GM23248 (cell line): ENCODE measurements around the gene NEU4. TPM values are rescaled to one million over a fixed set of nuclear protein-coding genes. Genes with fewer than 3 reads are reported as not detected.
"Not testable (repeated sequence)": the region's sequence is repeated elsewhere in the genome, so short reads cannot be mapped to it uniquely, and the experiment has no call there.

ENCODE experiments used
- DNase-seq: peaks from one replicate; pipeline ENCODE4 v3.0.0-alpha.2; 2015
- H2AFZ ChIP-seq: fragments of 200-600 bp; sonication (generic); 2 replicates; pipeline ENCODE4 v1.6.1; 2016; ENCODE audit warnings: antibody characterized with exemption
- H3F3A ChIP-seq: fragments of 200-600 bp; sonication (generic); 2 replicates; pipeline ENCODE4 v1.6.1; 2016; ENCODE audit warnings: mild to moderate bottlenecking, antibody characterized with exemption, mixed run types; ENCODE audit not compliant: insufficient read depth
- H3K27ac ChIP-seq: fragments of 200-600 bp; sonication (generic); 2 replicates; pipeline ENCODE4 v1.5.1; 2016; ENCODE audit warnings: mild to moderate bottlenecking
- H3K27me3 ChIP-seq: fragments of 200-600 bp; sonication (generic); replicated peaks from 2 replicates; pipeline ENCODE4 v1.6.1; 2016; ENCODE audit warnings: mild to moderate bottlenecking; ENCODE audit not compliant: insufficient read depth
- H3K36me3 ChIP-seq: fragments of 200-600 bp; sonication (generic); 2 replicates; pipeline ENCODE4 v1.6.1; 2016; ENCODE audit warnings: low read depth, mild to moderate bottlenecking
- H3K4me1 ChIP-seq: fragments of 200-600 bp; sonication (generic); 2 replicates; pipeline ENCODE4 v1.6.1; 2016; ENCODE audit warnings: mild to moderate bottlenecking; ENCODE audit not compliant: insufficient read depth
- H3K4me2 ChIP-seq: fragments of 200-600 bp; sonication (generic); one replicate; pipeline ENCODE4 v1.6.1; 2016; ENCODE audit warnings: mild to moderate bottlenecking; ENCODE audit not compliant: unreplicated experiment
- H3K4me3 ChIP-seq: fragments of 200-600 bp; sonication (generic); 2 replicates; pipeline ENCODE4 v1.5.1; 2016; ENCODE audit warnings: mild to moderate bottlenecking
- H3K79me2 ChIP-seq: fragments of 200-600 bp; sonication (generic); 2 replicates; pipeline ENCODE4 v1.6.1; 2016; ENCODE audit warnings: mild to moderate bottlenecking; ENCODE audit not compliant: insufficient read depth
- H3K9ac ChIP-seq: fragments of 200-600 bp; sonication (generic); 2 replicates; pipeline ENCODE4 v1.6.1; 2016; ENCODE audit warnings: mild to moderate bottlenecking
- H3K9me2 ChIP-seq: fragments of 200-600 bp; sonication (generic); 2 replicates; pipeline ENCODE4 v1.6.1; 2016; ENCODE audit warnings: mixed run types, mild to moderate bottlenecking, moderate library complexity; ENCODE audit not compliant: insufficient read depth
- H3K9me3 ChIP-seq: fragments of 200-600 bp; sonication (generic); one replicate; pipeline ENCODE4 v1.6.1; 2017; ENCODE audit warnings: low read depth
- H4K20me1 ChIP-seq: fragments of 200-600 bp; sonication (generic); 2 replicates; pipeline ENCODE4 v1.6.0; 2016; ENCODE audit not compliant: insufficient read depth
- EZH2 ChIP-seq: fragments of 200-600 bp; sonication (generic); IDR thresholded peaks from 2 replicates; pipeline ENCODE4 v1.6.1; 2018; ENCODE audit warnings: antibody characterized with exemption, mild to moderate bottlenecking; ENCODE audit not compliant: insufficient read depth, poor library complexity, severe bottlenecking
- EZH2phosphoT487 ChIP-seq: fragments of 200-600 bp; sonication (generic); IDR thresholded peaks from 2 replicates; pipeline ENCODE4 v1.6.1; 2018; ENCODE audit warnings: antibody characterized with exemption, moderate library complexity, mild to moderate bottlenecking, low read depth; ENCODE audit not compliant: insufficient read depth
- WGBS, 2 experiments: methylation state at CpG; one replicate each; pipeline ENCODE4 v1.1.6; 2015 to 2017; ENCODE audit warnings: low lambda C conversion rate in 2 of 2, low coverage in 1 of 2; ENCODE audit errors: missing lambda C conversion rate in 2 of 2; 5-methylcytosine and 5-hydroxymethylcytosine counted together
- in situ Hi-C: fragments of 300-500 bp; cut with MboI; formaldehyde crosslinking; loops from 2 replicates; pipeline ENCODE4 v1.15.0; 2020
- polyA plus RNA-seq: library from polyadenylated mRNA; unstranded; fragments of >200 nt; fragmentation: Nextera tagmentation; extraction: Ambion mirVana; gene quantifications from 2 replicates; pipeline ENCODE4 v1.2.1, GENCODE V29; 2016
- total RNA-seq: library from RNA; depleted of rRNA; stranded (reverse); fragments of >200 nt; shearing (Covaris generic); gene quantifications from 2 replicates; pipeline ENCODE4 v1.2.3, GENCODE V29; 2014

NEU4 gene
- total and polyA plus RNA-seq, 2 experiments from 2014 or later, result not detected

GRCh38 chr2:241818229-241818942 is 9.4 kb downstream of the NEU4 start:
- H3K27ac ChIP-seq, result no peak overlapping the region
- H3K9me2 ChIP-seq, result no peaks in the 10 kb centered on the region
- H3K27me3 ChIP-seq, result peaks cover 7% of the 10 kb centered on the region; the same call in 1 of the 2 replicates
- no peaks in the 10 kb centered on the region for H3K4me1 ChIP-seq
- H2AFZ ChIP-seq, result no peak overlapping the region
- no peak overlapping the region for H3K4me2 ChIP-seq
- H3K9ac ChIP-seq, result no peak overlapping the region
- in situ Hi-C loops, result no loop called here
- no peak overlapping the region for H3K4me3 ChIP-seq
- DNase-seq, result no peak
- no peaks in the 10 kb centered on the region for H3K36me3 ChIP-seq
- no peaks in the 10 kb centered on the region for H4K20me1 ChIP-seq
- no peaks in the 10 kb centered on the region for H3K9me3 ChIP-seq
- no peaks in the 10 kb centered on the region for H3F3A ChIP-seq
- WGBS, 2 experiments, result 57 to 60% methylated on average over 14 to 25 of the region's 25 CpGs
- no peaks in the 10 kb centered on the region for H3K79me2 ChIP-seq
- TF ChIP-seq EZH2 (no peak), EZH2phosphoT487 (no peak)

- H2AFZ ChIP-seq, result no peak overlapping the region
- no peaks in the 10 kb centered on the region for H3K9me3 ChIP-seq
Measured at GRCh38 chr2:241818943-241819270, 9.9 kb downstream of the NEU4 start.

DNA sequence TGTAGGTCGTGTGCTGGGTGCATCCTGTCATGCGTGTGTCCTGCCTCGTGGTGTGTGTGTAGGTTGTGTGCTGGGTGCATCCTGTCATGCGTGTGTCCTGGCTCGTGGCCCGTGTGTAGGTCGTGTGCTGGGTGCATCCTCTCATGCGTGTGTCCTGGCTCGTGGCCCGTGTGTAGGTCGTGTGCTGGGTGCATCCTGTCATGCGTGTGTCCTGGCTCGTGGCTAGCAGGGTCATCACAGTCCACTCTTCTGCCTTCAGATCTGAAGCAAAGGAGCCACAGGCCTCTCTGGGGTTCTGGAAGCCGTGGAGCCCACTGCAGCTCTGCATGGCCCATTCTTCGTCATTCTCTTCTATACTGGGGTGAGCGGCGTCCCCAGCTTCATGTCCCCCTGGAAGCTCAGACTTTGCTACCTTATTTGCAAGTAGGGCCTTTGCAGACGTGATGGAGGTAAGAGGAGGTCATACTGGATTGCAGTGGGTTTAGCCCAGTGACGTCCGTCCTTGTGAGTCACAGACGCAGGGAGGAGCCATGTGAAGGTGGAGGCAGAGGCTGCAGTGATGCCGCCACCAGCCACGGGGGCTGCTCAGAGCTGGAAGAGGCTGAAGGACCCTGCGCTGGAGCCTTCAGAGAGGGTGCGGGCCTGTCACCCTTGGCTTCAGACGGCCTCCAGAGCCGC is 11.1 kb downstream of the NEU4 start:
- H2AFZ ChIP-seq, H3K4me3 ChIP-seq, H3F3A ChIP-seq, H3K36me3 ChIP-seq, H3K4me1 ChIP-seq, H3K4me2 ChIP-seq, H3K9me3 ChIP-seq, H3K9ac ChIP-seq, H3K27ac ChIP-seq, in situ Hi-C loops, H4K20me1 ChIP-seq, H3K9me2 ChIP-seq, DNase-seq, H3K79me2 ChIP-seq: not testable (repeated sequence)
- WGBS, 2 experiments, result 72 to 74% methylated on average over 24 to 27 of the region's 27 CpGs
- H3K27me3 ChIP-seq, result peaks cover 14% of the 10 kb centered on the region; the same call in 1 of the 2 replicates

More at GRCh38 chr2:241818943-241819270, 9.9 kb downstream of the NEU4 start:
- in situ Hi-C loops, result no loop called here
- H3K36me3 ChIP-seq, result no peaks in the 10 kb centered on the region
- H4K20me1 ChIP-seq, result no peaks in the 10 kb centered on the region
- H3K27ac ChIP-seq, result no peak overlapping the region
- no peaks in the 10 kb centered on the region for H3K79me2 ChIP-seq
- H3K4me3 ChIP-seq, result no peak overlapping the region
- H3K4me1 ChIP-seq, result no peaks in the 10 kb centered on the region
- no peak for DNase-seq
- TF ChIP-seq EZH2phosphoT487 (no peak), EZH2 (no peak)
- no peak overlapping the region for H3K4me2 ChIP-seq
- H3K9me2 ChIP-seq, result no peaks in the 10 kb centered on the region
- H3K27me3 ChIP-seq, result peaks cover 10% of the 10 kb centered on the region; the same call in 1 of the 2 replicates
- no peak overlapping the region for H3K9ac ChIP-seq
- 43 to 45% methylated on average over 10 of the region's 10 CpGs for WGBS, 2 experiments
- no peaks in the 10 kb centered on the region for H3F3A ChIP-seq

GRCh38 chr2:241820625-241821384 is 11.8 kb downstream of the NEU4 start:
- Histone ChIP-seq H3K4me1 (no peaks in the 10 kb centered on the region), H3K27me3 (peaks cover 14% of the 10 kb centered on the region; the same call in 1 of the 2 replicates), H3F3A (no peaks in the 10 kb centered on the region), H3K79me2 (no peaks in the 10 kb centered on the region), H2AFZ (no peak overlapping the region), H3K4me3 (no peak overlapping the region), H3K9me3 (no peaks in the 10 kb centered on the region), H3K9me2 (no peaks in the 10 kb centered on the region), H3K36me3 (no peaks in the 10 kb centered on the region), H3K9ac (no peak overlapping the region), H3K4me2 (no peak overlapping the region), H3K27ac (no peak overlapping the region), H4K20me1 (no peaks in the 10 kb centered on the region)
- no peak for TF ChIP-seq EZH2
- no peak for TF ChIP-seq EZH2phosphoT487
- WGBS, 2 experiments, result 74 to 80% methylated on average over 25 to 29 of the region's 31 CpGs
- no peak for DNase-seq
- in situ Hi-C loops, result no loop called here
